NCI-H2081 treated with DMSO at 0.1 percent for 48 hours (cell line): Measurements from ENCODE around the gene ASCC2.
"Not testable (repeated sequence)": the region's sequence is repeated elsewhere in the genome, so short reads cannot be mapped to it uniquely, and the experiment has no call there.

Experiments
- DNase-seq: peaks from one replicate; lab custom pipeline; 2025; lab: John Stamatoyannopoulos, UW

Gene ASCC2

GRCh38 chr22:29856496-29856895 is 18.4 kb upstream of the ASCC2 start:
- no peak for DNase-seq

GRCh38 chr22:29855611-29856181 is 17.6 kb upstream of the ASCC2 start:
- DNase-seq = no peak

GRCh38 chr22:29854432-29854831 is 16.4 kb upstream of the ASCC2 start:
- no peak for DNase-seq

GRCh38 chr22:29848111-29848510 is 10.0 kb upstream of the ASCC2 start:
- no peak for DNase-seq

- DNase-seq = no peak
These were observed 8.2 kb upstream of the ASCC2 start for GRCh38 chr22:29846290-29846689.

- no peak for DNase-seq
These were observed 4.7 kb upstream of the ASCC2 start for GRCh38 chr22:29842740-29843139.

GRCh38 chr22:29842172-29842571 is 4.1 kb upstream of the ASCC2 start:
- DNase-seq = no peak

- DNase-seq = no peak
These were observed 2.4 kb upstream of the ASCC2 start for GRCh38 chr22:29840498-29840897.

- DNase-seq = no peak
These were observed 965 bp upstream of the ASCC2 start for GRCh38 chr22:29839039-29839438.

- no peak for DNase-seq
These were observed 504 bp upstream of the ASCC2 start for GRCh38 chr22:29838599-29838956.

GRCh38 chr22:29836791-29837370 is 1.2 kb downstream of the ASCC2 start:
- DNase-seq = not testable (repeated sequence)

GRCh38 chr22:29834046-29834445 is 4.0 kb downstream of the ASCC2 start:
- DNase-seq = no peak

GRCh38 chr22:29833392-29833965 is 4.6 kb downstream of the ASCC2 start:
- no peak for DNase-seq

- no peak for DNase-seq
These were observed 6.1 kb downstream of the ASCC2 start for GRCh38 chr22:29831958-29832357.

- no peak for DNase-seq
These were observed 6.7 kb downstream of the ASCC2 start for GRCh38 chr22:29831186-29831921.

- DNase-seq = no peak
These were observed 7.5 kb downstream of the ASCC2 start for GRCh38 chr22:29830585-29830984.

GRCh38 chr22:29827726-29828125 is 10.3 kb downstream of the ASCC2 start:
- not testable (repeated sequence) for DNase-seq

GRCh38 chr22:29827091-29827490 is 11.0 kb downstream of the ASCC2 start:
- DNase-seq = no peak

GRCh38 chr22:29825578-29825977 is 12.5 kb downstream of the ASCC2 start:
- DNase-seq = no peak

GRCh38 chr22:29824677-29825076 is 13.4 kb downstream of the ASCC2 start:
- no peak for DNase-seq

- no peak for DNase-seq
These were observed 16.6 kb downstream of the ASCC2 start for GRCh38 chr22:29821291-29822016.

- no peak for DNase-seq
These were observed 17.1 kb downstream of the ASCC2 start for GRCh38 chr22:29820961-29821290.

GRCh38 chr22:29819501-29819900 is 18.6 kb downstream of the ASCC2 start:
- no peak for DNase-seq
